HG03060 (cell line): Measurements from ENCODE around the gene LRRC4C.

Experiments used
- ATAC-seq: cut with Tn5 transposase; IDR thresholded peaks from one replicate; pipeline ENCODE4 v1.9.1; 2021; ENCODE audit warnings: low read depth, moderate number of reproducible peaks; ENCODE audit not compliant: unreplicated experiment

The LRRC4C gene

DNA sequence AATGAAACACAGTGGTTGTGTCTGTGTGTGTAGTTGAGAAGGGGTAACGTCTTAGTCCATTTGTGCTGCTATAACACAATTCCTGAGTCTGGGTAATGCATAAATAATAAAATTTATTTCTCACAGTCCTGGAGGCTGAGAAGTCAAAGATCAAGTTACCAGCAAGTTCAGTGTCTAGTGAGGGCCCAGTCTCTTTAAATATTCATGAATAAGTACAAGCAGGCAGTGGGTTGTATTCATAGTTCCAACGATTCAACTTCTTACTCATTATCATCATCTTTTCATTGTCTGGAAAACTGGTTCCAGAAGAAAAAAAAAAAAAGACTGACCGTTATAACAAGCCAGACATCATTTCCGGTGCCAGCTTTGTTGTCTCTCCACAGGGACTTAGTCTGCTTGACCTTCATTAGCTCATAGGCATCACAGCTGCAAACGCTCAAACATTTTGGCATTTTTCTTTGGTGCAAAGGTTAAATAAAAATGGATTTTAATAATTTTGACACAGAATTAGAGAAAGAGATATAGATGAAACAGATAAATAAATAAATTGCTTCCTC lies 1297.5 kb downstream of the LRRC4C start:
- no peak for ATAC-seq

- no peak for ATAC-seq
Measured at GRCh38 chr11:40160418-40160817, 1299.0 kb downstream of the LRRC4C start.

GRCh38 chr11:40149721-40150120 lies 1309.7 kb downstream of the LRRC4C start:
- no peak for ATAC-seq

- ATAC-seq: no peak
Measured at GRCh38 chr11:40140560-40140959, 1318.9 kb downstream of the LRRC4C start.

DNA sequence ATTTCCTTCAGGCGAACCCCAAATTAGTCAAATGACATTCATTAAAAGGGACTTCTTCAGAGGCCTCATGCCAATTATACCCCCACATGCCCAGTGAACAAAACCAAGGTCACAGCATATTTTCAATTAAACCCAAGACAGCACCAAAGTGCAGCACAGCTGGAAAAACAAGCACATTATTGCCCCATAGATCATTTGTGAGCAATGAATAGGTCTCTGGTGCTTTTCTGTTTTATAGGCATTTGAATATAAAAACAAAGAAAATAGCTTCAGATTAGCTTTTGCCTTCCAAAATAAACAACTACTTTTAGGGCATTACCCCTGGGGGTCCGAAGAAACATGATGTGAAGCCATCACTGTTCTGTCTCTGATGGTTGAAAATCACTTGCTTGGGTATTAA lies 1319.9 kb downstream of the LRRC4C start:
- ATAC-seq: no peak

DNA sequence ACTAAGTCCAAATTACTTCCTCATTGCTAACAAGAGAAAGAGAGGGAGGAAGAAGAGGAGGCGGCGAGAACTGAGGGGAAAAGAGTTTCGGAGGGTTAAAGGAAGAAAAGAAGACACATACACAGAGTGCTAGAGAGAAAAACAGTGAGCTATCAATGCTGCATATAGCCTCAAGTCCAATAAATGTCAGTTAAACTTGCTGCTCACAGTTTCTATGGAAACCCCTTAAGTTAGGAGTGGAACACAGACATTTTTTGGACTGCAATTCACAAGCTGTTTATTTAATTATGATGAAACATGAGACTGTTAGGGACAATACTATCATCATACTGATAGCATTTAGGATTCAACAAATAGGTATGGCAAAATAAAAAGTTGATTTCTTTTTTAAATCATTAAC lies 1320.4 kb downstream of the LRRC4C start:
- no peak for ATAC-seq

GRCh38 chr11:40134820-40135570 lies 1324.5 kb downstream of the LRRC4C start:
- ATAC-seq: no peak

DNA sequence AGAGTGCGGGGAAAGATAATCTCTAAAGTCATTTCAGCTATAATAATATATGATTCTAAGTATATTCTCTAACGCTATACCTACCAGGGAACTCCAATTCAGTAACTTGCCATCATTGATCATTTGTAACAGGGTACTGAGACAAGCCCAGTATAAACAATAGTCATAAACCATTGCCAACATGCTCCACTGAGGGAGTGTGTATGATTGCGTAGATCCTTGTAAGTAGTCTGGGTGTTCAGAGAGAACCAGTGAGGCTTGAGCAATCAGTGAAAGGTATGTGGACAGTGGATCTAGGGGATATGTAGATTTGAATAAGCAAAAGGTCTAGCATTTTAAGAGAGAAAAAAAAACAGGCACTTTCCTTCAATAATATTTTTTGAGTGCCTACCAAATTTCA lies 1326.0 kb downstream of the LRRC4C start:
- no peak for ATAC-seq

- ATAC-seq: no peak
Measured at GRCh38 chr11:40132912-40133311, 1326.5 kb downstream of the LRRC4C start.

- ATAC-seq: no peak
Measured at GRCh38 chr11:40130427-40130826, 1329.0 kb downstream of the LRRC4C start.

- no peak for ATAC-seq
Measured at GRCh38 chr11:40129266-40129665, 1330.2 kb downstream of the LRRC4C start.

GRCh38 chr11:40125054-40125453 lies 1334.4 kb downstream of the LRRC4C start:
- ATAC-seq: no peak

DNA sequence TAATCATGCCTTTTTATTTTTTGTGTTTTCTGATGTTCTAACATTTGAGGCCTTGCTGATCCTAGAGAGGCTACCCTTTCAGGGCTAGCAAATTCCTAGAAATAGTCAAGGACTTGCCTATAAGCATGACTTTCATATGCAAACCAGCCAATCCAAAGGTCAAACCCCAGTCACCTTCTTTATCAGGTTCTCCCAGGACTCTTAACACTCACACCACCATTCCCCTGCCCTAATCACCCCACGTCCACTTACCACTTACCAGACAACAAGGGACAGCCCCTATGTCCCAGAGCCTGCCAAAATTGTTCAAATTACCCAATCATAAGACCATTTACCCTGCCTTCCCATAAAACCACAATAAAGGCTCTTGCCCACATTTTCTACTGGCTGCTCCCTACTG lies 1339.8 kb downstream of the LRRC4C start:
- no peak for ATAC-seq

- no peak for ATAC-seq
Measured at GRCh38 chr11:40118780-40119179, 1340.7 kb downstream of the LRRC4C start.

DNA sequence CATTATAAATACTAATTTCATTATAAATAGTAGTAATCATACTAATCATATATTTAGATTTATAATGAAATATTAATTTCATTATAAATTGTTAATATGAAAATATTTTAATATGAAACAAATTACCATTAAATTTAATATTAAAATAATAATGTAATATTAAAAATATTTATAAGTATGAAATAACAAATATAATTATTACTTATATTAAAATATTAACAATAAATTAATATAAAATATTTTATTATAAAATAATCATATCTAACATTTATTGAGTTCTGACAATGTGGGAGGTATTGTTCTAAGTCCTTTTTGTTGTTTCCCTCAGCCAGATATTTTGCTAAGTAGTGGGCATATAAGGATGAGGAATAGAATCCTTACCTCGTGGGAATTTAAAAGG lies 1341.4 kb downstream of the LRRC4C start:
- ATAC-seq: no peak

DNA sequence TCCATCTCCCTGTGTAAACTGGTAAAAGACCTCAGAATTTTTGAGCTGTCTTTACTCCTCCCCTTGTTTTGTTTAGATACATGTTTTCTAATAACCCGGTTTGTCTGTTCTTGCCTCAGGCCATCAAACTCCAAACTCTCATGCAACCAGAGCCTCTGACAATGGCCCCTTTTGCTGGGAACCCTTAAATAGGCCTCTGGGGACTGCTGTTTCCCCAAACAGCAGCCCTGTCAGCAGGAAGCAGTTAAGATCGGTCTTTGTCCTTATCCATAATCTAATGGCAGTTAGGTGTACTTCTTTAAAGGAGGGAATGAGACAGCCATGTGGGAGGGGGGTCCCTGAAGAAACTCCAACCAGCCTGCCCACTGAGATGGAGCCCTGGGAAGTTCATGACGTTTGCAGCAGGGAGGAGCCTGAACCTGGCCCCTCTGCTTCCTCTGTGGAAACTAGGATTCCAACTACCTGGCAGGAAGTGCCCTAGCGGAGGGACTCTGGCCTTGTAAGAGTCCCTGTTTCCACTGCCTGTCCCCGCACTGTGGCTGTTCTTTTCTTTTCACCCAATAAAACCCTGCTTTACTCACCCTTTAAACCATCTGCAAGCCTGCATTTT lies 1354.4 kb downstream of the LRRC4C start:
- no peak for ATAC-seq

GRCh38 chr11:40100781-40101180 lies 1358.7 kb downstream of the LRRC4C start:
- no peak for ATAC-seq

- ATAC-seq: no peak
Measured at GRCh38 chr11:40100162-40100553, 1359.3 kb downstream of the LRRC4C start.

DNA sequence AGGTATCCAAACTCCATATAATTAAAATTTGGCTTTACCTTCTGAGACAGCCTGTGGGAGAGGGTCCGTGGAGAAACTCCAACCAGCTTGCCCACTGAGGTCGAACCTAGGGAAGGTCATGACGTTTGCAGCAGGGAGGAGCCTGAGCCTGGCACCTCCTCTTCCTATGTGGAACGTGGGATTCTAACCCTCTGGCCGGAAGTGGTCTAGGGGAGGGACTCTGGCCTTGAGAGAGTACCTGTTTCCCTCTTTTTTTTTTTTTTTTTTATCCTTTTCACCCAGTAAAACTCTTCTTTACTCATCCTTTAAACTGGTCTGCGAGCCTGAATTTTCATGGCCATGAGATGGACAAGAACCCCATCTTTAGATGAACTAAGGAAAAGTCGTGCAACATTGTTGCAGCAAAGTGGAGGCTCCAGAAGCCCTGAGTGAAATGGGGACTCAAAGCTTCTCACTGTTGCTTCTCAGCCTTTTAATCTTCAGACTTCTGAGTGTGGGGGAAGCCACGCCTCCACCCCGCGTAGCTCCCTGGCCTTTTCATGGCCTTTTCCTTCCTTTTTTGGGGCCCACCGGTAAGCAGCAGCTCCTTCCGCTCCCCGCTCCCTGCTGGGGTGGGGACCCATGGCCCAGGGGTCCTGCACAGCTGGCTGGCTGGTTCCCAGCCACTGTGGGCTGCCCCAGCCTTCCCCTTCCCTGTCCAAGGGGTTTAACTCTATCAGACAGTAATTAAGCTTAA lies 1359.9 kb downstream of the LRRC4C start:
- ATAC-seq: no peak

DNA sequence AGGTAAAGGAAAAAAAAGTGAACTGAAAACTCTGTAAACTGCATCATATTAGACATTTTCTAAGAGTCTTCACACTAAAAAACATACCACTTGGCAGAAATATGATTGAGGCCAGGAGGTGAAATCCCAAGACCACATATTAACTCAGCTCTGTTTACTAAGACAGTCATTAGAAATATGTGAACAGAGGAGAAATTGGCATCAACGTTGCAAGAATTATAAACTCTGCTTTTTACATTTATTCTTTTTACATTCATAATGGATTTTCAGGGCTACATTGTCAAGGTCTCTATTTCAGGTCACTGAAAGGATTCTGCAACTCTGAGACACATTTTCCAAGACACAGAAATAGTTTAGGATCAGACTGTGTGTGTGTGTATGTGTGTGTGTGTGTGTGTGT lies 1364.0 kb downstream of the LRRC4C start:
- no peak for ATAC-seq

DNA sequence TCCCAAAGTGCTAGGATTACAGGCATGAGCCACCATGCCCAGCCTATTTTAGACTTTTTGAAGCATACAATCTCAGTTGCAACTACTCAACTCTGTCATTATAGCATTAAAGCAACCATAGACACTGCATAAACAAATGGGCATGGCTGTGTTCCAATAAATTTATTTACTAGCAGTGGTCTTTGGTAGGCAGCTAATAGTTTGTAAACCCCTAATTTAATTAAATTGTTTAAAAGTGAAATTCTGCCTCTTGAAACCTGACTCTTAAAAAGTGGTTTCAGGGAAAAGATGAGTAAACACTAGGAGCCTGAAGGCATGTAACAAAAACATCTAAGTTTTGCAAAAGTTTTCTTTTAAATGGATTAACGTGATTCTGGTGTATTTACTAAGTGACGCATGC lies 1364.5 kb downstream of the LRRC4C start:
- no peak for ATAC-seq
